ENCODE measurements around the gene SFSWAP.
"Not testable (repeated sequence)": the region's sequence is repeated elsewhere in the genome, so short reads cannot be mapped to it uniquely, and the experiment has no call there.

SFSWAP gene

GRCh38 chr12:131761638-131762037 is 50.7 kb downstream of the SFSWAP start:
- no peak for DNase-seq (ENCODE audit: low read depth)

- DNase-seq (ENCODE audit: low read depth): no peak
Measured at GRCh38 chr12:131764738-131765137, 53.8 kb downstream of the SFSWAP start.

GRCh38 chr12:131765961-131766360 is 55.1 kb downstream of the SFSWAP start:
- no peak for DNase-seq (ENCODE audit: low read depth)

- DNase-seq (ENCODE audit: low read depth): no peak
Measured at GRCh38 chr12:131766382-131767107, 55.7 kb downstream of the SFSWAP start.

- DNase-seq (ENCODE audit: low read depth): no peak
Measured at GRCh38 chr12:131770120-131770519, 59.2 kb downstream of the SFSWAP start.

GRCh38 chr12:131771965-131772364 is 61.1 kb downstream of the SFSWAP start:
- no peak for DNase-seq (ENCODE audit: low read depth)

- no peak for DNase-seq (ENCODE audit: low read depth)
Measured at GRCh38 chr12:131773582-131774221, 62.8 kb downstream of the SFSWAP start.

GRCh38 chr12:131774576-131775391 is 63.9 kb downstream of the SFSWAP start:
- no peak for DNase-seq (ENCODE audit: low read depth)

- no peak for DNase-seq (ENCODE audit: low read depth)
Measured at GRCh38 chr12:131775392-131776236, 64.7 kb downstream of the SFSWAP start.

GRCh38 chr12:131776237-131776889 is 65.5 kb downstream of the SFSWAP start:
- no peak for DNase-seq (ENCODE audit: low read depth)

- not testable (repeated sequence) for DNase-seq (ENCODE audit: low read depth)
Measured at GRCh38 chr12:131777269-131777668, 66.4 kb downstream of the SFSWAP start.

GRCh38 chr12:131779027-131779426 is 68.1 kb downstream of the SFSWAP start:
- DNase-seq (ENCODE audit: low read depth): no peak

GRCh38 chr12:131782061-131782460 is 71.2 kb downstream of the SFSWAP start:
- DNase-seq (ENCODE audit: low read depth): no peak

- no peak for DNase-seq (ENCODE audit: low read depth)
Measured at GRCh38 chr12:131783915-131784541, 73.1 kb downstream of the SFSWAP start.

- no peak for DNase-seq (ENCODE audit: low read depth)
Measured at GRCh38 chr12:131784909-131785762, 74.2 kb downstream of the SFSWAP start.

GRCh38 chr12:131785763-131786330 is 75.0 kb downstream of the SFSWAP start:
- DNase-seq (ENCODE audit: low read depth): no peak

- no peak for DNase-seq (ENCODE audit: low read depth)
Measured at GRCh38 chr12:131786331-131786730, 75.4 kb downstream of the SFSWAP start.

- DNase-seq (ENCODE audit: low read depth): no peak
Measured at GRCh38 chr12:131787143-131787660, 76.3 kb downstream of the SFSWAP start.

GRCh38 chr12:131788070-131788469 is 77.2 kb downstream of the SFSWAP start:
- DNase-seq (ENCODE audit: low read depth): no peak
